DMS 273 (cell line): Measurements from ENCODE around the gene SEC24C.
"Not testable (repeated sequence)": the region's sequence is repeated elsewhere in the genome, so short reads cannot be mapped to it uniquely, and the experiment has no call there.

ENCODE experiments used
- DNase-seq: peaks from one replicate; lab custom pipeline; 2025; ENCODE audit not compliant: unreplicated experiment; lab: John Stamatoyannopoulos, UW

SEC24C gene

DNA sequence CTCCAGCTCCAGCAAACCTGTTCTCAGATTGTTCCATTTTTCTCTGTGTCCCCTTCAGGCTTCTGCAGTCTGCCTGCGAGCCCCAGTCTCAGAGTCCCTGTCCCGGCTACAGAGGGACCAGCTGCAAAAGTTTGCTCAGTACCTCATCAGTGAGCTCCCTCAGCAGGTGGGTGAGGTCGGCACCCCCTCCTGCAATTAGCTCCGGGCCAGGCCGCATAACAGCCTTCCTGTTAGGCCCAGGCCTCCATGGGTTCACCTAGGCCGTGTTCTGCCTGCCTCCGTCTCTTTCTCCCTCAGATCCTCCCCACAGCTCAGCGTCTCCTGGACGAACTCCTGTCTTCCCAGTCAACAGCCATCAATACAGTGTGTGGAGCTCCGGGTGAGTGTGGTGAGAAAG is 45.5 kb downstream of the SEC24C start:
- DNase-seq: no peak

DNA sequence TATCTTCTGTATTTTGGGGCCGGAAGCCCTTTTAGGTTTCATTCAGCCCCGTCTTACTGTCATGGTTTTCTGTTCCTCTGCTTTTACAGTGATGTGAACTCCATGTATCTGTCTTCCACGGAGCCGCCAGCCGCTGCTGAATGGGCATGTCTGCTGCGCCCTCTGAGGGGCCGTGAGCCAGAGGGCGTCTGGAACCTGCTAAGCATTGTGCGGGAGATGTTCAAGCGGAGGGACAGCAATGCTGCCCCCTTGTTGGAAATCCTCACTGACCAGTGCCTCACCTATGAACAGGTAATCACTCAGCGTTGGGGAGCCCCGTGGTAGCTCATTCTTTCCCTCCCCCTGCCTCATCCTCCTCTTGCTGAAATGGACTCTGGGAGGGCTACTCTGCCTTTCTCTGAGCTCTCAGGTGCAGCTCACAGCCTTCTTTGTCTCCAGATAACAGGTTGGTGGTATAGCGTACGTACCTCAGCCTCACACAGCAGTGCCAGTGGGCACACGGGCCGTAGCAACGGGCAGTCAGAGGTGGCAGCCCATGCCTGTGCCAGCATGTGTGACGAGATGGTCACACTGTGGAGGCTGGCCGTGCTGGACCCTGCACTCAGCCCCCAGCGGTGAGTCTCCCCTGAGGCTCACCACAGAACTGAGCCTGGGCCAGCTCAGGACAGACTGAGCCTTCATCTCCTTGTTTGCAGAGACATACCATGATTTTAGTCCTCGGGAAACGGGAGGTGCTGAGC is 46.9 kb downstream of the SEC24C start:
- DNase-seq: no peak

DNA sequence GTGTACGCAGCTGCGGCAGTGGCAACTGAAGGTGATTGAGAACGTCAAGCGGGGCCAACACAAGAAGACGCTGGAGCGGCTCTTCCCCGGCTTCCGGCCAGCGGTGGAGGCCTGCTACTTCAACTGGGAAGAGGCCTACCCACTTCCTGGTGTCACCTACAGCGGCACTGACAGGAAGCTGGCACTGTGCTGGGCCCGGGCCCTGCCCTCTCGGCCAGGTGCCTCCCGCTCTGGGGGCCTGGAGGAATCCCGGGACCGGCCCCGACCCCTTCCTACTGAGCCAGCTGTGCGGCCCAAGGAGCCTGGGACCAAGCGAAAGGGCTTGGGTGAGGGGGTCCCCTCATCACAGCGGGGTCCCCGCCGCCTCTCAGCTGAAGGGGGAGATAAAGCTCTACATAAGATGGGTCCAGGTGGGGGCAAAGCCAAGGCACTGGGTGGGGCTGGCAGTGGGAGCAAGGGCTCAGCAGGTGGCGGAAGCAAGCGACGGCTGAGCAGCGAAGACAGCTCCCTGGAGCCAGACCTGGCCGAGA is 47.8 kb downstream of the SEC24C start:
- no peak for DNase-seq

DNA sequence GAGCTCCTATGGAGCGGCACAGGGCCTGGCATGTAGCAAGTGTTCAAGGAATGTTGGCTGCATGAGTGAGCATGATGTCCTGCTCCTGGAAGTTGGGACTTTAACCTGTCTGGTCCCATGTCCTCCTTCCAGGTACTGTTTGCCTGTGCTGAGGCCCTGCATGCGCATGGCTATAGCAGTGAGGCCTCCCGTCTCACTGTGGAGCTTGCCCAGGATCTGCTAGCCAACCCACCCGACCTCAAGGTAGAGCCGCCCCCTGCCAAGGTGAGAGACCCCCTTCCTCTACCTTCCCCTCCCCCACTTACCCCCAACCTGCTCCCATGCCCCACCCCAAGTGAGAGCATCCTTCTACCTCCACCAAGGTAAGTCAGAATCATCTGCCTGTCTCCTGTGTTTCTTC is 49.3 kb downstream of the SEC24C start:
- no peak for DNase-seq

DNA sequence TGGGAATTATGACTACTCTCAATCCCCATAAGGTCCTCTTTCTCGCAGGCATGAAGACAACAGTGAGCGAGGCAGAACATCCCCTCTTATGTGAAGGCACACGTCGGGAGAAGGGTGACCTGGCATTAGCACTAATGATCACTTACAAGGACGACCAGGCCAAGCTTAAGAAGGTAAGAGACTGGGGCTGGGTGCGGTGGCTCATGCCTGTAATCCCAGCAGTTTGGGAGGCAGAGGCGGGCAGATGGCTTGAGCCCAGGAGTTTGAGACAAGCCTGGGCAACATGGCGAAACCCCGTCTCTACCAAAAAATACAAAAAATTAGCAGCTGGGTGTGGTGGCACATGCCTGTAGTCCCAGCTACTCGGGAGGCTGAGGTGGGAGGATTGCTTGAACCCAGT is 51.3 kb downstream of the SEC24C start:
- not testable (repeated sequence) for DNase-seq

DNA sequence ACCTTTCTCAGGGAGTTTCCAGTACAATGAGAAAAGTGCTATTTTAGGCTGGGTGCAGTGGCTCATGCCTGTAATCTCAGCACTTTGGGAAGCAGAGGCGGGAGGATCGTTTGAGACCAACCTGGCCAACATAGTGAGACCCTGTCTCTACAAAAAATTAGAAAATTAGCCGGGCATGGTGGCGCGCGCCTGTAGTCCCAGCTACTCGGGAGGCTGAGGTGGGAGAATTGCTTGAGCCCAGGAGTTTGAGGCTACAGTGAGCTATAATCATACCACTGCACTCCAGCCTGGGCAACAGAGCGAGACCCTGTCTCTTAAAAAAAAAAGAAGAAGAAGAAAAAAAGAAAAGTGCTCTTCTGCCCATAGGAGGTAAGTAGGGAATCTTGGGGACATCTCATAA is 51.9 kb downstream of the SEC24C start:
- not testable (repeated sequence) for DNase-seq

DNA sequence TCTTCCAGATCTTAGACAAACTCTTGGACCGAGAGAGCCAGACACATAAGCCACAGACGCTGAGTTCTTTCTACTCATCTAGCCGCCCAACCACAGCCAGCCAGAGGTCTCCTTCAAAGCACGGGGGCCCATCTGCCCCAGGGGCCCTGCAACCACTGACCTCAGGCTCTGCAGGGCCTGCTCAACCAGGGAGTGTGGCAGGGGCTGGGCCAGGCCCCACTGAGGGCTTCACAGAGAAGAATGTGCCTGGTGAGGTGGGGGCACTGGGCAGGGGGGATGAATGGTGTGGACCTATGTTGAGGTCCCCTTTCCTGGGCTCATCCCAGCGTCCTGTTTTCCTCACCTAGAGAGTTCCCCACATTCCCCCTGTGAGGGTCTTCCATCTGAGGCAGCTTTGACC is 52.6 kb downstream of the SEC24C start:
- no peak for DNase-seq

DNA sequence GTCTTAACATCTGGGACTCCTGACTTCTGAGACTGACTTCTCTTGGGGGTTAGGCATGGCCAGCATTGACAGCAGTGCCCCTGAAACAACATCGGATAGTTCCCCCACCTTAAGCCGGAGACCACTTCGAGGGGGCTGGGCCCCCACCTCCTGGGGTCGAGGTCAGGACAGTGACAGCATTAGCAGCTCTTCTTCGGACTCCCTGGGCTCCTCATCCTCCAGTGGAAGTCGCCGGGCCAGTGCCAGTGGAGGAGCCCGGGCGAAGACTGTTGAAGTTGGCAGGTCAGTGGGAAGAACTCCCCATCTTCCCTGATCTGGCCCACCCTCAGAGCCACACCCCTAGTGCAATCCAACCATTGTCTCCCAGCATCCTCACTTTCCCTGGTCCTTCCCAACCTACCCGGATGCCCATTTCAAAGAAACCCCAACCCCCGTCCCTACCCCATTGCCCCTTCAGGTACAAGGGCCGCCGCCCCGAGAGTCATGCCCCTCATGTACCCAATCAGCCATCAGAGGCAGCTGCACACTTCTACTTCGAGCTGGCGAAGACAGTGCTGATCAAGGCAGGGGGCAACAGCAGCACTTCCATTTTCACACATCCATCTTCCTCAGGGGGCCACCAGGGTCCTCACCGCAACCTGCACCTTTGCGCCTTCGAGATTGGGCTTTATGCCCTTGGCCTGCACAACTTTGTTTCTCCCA is 53.3 kb downstream of the SEC24C start:
- no peak for DNase-seq

DNA sequence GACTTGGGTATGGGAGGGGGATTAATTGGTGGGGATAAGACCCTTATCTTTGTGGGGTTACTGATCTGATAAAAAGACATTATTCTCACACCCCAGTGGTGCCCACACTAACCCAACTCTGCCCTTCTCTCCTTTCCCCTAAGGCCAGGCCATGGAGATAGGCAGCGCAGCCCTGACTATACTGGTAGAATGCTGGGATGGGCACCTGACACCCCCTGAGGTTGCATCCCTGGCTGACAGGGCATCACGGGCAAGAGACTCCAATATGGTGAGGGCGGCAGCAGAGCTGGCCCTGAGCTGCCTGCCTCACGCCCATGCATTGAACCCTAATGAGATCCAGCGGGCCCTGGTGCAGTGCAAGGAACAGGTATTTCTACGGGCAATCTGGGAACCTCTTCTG is 53.9 kb downstream of the SEC24C start:
- no peak for DNase-seq

DNA sequence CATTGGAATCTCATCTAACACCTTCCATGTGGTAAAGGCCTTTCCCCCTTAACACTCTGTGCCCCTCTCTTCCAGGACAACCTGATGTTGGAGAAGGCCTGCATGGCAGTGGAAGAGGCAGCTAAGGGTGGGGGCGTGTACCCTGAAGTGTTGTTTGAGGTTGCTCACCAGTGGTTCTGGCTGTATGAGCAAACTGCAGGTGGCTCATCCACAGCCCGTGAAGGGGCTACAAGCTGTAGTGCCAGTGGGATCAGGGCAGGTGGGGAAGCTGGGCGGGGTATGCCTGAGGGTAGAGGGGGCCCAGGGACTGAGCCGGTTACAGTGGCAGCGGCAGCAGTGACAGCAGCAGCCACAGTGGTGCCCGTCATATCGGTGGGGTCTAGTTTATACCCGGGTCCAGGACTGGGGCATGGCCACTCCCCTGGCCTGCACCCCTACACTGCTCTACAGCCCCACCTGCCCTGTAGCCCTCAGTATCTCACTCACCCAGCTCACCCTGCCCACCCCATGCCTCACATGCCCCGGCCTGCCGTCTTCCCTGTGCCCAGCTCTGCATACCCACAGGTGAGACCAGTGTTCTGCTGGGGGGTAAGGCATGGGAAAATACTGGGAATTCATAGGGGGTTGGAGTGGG is 54.9 kb downstream of the SEC24C start:
- DNase-seq: no peak

DNA sequence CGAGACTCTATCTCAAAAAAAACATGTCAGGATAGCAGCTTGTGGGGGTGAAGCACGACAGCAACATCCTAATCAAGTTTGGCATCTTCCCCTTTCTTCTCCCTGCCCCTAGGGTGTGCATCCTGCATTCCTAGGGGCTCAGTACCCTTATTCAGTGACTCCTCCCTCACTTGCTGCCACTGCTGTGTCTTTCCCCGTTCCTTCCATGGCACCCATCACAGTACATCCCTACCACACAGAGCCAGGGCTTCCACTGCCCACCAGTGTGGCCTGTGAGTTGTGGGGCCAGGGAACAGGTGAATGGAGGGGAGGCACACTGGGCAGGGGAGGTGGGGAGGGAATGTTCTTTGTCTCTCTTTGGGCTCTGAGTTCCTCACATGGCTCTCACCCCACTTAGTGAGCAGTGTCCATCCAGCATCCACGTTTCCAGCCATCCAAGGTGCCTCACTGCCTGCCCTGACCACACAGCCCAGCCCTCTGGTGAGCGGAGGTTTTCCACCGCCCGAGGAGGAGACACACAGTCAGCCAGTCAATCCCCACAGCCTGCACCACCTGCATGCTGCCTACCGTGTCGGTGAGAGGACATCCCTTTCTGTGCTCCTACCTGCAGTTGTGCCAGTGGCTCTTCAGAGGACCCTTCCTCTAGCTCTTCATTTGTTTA is 55.9 kb downstream of the SEC24C start:
- DNase-seq: no peak

DNA sequence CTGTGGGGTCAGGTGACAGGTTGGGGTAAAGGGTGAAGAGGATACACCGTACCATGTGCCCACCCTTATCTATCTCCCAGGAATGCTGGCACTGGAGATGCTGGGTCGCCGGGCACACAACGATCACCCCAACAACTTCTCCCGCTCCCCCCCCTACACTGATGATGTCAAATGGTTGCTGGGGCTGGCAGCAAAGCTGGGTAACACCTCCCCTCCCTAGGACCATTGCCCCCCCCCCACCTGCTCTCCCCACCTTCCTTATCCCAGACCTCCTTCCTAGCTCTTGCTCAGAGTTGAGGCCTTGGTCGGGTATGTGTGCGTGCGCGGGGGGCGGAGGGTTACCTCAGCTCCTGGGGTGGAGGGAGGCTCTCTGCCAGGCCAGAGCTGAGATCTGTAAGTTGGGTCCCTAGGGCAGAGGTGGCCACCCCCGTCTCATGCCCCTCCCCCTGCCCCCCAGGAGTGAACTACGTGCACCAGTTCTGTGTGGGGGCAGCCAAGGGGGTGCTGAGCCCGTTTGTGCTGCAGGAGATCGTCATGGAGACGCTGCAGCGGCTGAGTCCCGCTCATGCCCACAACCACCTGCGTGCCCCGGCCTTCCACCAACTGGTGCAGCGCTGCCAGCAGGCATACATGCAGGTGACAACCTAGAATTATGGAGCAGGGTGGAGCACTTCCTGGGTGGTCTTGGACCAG is 56.5 kb downstream of the SEC24C start:
- no peak for DNase-seq

DNA sequence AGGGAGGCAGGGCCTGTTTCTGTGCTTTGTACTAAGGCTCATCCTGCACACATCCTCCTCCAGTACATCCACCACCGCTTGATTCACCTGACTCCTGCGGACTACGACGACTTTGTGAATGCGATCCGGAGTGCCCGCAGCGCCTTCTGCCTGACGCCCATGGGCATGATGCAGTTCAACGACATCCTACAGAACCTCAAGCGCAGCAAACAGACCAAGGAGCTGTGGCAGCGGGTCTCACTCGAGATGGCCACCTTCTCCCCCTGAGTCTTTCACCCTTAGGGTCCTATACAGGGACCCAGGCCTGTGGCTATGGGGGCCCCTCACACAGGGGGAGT is 57.0 kb downstream of the SEC24C start:
- no peak for DNase-seq

DNA sequence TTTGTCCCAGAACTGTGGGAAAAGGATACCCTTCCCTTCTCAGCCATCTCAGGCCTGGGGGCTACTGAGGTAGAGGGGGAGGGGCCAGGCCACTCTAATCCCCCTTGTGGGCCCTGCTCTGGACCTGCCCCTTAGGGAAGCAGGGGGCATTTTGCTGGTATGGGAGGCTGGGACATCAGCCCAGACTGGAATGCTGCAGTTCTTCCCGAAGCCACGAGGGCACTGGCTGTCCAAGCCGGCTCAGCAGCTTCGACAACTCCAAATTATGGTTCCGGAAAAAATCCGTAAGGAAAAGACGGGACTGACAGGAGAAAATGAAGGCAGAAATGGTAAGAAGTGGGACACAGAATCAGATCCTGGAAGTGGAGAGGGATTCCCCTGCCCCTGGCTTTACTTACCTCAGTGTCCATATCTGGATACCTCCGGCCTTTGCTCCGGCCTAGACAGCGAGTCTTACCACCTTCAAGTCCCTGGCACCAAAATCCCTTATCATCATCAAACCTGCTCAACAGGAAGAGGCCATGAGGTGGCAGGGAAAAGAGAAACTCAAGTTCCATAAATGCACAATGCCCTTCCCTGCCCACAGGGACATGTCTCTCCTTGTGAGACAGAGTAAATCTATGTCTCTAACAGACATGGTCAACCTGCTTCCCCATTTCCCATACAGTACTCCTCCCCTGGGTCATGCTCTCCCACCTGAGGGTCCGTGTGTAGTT is 58.3 kb downstream of the SEC24C start:
- DNase-seq: no peak

DNA sequence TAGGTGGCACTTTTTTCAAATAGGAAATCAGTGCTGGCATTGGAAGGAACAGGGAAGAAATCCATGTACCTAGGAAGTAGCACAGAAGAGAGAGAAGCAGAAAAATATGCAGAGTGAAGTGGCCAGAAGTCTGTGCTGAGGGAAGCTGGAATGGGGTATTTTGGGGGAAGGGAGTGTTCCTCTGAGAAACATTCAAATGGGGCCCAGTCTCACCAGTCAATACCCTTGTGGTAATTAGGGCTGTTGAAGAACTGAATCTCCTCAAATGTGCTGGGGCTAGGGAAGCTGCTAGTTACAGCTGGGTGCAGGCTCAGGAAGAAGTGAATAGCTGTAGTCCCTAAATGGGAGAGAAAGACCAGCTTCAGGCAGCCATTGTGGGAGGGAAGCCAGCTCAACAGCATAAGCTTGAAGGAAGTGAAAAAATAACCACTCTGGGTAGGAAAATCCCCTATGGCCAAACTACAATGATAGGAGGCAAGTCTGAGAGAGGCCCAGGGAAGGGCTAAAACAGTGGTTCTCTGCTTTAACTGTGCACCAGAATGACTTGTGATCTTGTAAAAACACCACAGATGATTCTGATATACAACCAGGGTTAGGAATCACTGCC is 59.6 kb downstream of the SEC24C start:
- DNase-seq: no peak

DNA sequence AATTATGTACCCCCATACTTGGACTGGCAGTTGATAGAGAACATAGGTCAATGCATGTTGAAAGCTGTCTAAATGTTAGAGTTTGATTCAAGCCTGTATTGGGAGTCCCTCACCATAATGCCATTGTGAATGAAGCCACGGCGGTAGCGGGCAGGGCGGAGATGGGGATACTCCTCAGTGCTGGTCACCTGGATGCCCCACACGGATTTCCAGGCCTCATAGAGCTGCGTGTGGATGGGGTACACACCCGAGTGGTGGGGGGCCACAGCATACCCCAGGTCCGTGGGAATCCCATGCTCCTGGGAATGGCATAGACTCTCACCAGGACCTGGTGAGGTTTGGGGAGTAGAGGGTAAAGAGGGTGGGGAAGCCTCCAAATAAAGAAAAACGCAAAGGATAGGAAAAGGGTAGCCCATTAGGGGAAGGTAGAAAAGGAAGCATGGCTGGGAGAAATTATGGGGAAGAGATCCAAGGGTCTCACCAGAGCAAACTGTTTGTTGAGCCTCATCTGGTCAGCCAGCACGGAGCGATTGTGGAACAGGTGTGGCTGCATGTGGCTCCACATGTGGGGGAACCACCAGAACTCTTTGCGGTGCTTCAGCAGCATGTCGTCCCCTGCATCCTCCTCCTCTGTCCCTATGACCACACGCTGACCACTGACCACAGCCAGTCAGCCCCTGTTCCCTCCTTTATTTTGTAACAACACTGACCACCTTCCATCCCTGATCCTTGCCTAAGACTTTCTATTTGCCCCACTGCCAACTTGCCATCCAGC is 62.2 kb downstream of the SEC24C start:
- DNase-seq: no peak

DNA sequence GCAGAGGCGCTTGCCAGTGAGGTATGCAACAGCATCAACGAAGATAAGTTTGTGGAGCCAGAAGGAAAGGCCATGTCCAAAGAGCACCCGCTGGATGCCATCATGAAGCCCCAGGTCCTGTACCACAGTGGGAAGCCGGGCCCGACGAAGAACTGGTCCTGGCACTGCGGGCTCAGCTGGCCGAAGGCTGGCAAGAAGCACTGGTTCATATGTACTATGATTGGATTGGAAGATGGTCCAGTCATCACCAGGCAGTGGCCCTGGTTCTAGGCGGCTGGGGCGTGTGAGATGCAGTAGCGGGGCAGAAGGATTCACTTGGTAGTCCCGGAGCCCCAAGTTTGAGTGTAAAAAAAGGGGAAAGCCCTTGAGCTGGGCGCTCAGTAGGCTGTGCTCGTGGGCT is 63.3 kb downstream of the SEC24C start:
- DNase-seq: no peak

DNA sequence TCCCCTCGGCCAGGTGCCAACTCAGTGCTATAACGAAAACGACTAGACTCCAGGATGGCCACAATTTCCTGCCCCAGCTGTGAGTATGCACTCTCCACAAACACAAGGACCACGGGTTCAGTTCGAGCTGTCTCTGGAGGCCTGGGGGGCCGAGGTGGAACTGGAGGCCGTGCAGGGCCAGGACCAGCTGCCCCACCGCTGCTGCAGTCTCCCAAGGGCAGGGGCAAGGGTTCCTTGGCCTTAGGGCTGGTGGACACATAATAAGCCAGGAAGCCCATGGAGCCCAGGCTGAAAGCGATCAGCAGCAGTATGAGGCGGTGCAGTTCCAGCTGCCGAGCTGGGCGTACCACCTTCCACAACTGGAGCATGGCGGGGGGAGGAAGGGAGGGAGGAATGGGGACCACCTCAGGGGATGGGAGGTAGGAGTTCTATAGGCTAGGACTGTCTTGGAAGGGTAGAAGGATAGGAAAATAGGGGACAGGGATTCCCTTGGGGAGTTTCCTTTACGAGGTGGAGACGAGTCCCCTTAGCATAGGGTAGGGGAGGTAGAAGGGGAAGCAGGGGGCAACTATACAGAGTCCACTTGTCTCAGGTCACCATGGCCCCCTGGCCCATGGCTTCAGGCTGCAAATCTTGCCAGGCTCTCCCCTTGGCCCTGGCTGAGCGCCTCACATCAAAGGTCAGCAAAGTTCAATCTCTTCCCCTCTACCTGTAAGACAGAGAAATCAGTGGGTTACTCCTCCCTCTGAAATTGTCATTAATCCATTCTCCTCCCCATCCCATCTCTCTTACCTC is 64.0 kb downstream of the SEC24C start:
- no peak for DNase-seq
